HG02571 (cell line): ENCODE measurements around the gene ZNF816.
A peak's percentile ranks its signal among the peaks of the same experiment; 100 is the strongest.
"Not testable (repeated sequence)": the region's sequence is repeated elsewhere in the genome, so short reads cannot be mapped to it uniquely, and the experiment has no call there.

Experiments
- ATAC-seq: cut with Tn5 transposase; IDR thresholded peaks from one replicate; pipeline ENCODE4 v1.9.1; 2021; ENCODE audit warnings: mild to moderate bottlenecking, moderate library complexity; ENCODE audit not compliant: unreplicated experiment

ZNF816 gene

GRCh38 chr19:52936151-52936953 lies 26.3 kb downstream of the ZNF816 start:
- ATAC-seq = no peak

DNA sequence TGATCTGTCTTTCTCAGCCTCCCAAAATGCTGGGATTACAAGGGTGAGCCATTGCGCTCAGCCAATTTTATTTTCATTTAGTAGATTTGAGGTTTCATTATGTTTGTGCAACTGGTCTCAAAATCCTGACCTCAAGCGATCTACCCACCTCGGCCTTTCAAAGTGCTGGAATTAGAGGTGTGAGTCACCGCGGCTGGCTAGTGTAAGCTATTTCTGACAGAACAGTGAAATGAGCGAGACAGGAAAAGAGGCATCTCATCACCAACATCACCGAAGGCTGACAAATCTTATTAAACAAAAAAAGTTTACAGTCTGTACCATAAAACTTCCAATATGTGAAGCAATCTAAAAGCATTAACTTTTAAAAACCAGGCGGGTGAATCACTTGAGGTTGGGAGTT lies 27.2 kb downstream of the ZNF816 start:
- ATAC-seq = no peak

- not testable (repeated sequence) for ATAC-seq
Observed at GRCh38 chr19:52924641-52925040, 38.0 kb downstream of the ZNF816 start.

DNA sequence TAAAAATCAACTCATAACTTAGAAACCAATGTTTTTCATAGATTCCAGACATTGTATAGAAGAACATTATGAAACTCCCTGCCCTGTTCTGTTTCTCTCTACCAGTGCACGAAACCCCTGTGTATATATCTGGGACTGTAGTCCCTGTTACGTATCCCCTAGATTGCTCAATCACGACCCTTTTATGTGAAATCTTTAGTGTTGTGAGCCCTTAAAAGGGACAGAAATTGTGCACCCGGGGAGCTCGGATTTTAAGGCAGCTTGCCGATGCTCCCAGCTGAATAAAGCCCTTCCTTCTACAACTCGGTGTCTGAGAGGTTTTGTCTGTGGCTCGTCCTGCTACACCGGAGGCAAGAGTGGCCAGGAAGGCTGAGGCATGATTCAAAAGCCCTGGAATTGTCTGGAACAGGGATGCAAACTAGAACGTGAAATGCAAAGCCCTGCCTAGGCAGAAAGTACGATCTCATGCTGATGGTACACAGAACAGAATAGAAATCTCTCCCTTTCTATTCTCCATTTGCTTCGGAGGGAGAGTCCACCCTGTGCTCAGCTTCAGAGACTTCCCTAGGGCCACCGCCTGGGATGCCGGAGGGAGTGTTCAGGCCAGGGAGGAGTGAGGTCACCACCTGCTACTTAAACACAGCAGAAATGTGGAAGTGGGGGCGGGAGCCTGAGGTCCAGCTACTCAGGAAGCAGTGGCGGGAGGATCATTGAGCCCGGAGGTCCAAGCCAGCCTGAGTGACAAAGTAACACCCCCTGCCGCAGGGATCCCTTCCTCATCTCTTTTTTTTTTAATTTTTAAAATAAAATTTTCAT lies 38.7 kb downstream of the ZNF816 start:
- no peak for ATAC-seq

DNA sequence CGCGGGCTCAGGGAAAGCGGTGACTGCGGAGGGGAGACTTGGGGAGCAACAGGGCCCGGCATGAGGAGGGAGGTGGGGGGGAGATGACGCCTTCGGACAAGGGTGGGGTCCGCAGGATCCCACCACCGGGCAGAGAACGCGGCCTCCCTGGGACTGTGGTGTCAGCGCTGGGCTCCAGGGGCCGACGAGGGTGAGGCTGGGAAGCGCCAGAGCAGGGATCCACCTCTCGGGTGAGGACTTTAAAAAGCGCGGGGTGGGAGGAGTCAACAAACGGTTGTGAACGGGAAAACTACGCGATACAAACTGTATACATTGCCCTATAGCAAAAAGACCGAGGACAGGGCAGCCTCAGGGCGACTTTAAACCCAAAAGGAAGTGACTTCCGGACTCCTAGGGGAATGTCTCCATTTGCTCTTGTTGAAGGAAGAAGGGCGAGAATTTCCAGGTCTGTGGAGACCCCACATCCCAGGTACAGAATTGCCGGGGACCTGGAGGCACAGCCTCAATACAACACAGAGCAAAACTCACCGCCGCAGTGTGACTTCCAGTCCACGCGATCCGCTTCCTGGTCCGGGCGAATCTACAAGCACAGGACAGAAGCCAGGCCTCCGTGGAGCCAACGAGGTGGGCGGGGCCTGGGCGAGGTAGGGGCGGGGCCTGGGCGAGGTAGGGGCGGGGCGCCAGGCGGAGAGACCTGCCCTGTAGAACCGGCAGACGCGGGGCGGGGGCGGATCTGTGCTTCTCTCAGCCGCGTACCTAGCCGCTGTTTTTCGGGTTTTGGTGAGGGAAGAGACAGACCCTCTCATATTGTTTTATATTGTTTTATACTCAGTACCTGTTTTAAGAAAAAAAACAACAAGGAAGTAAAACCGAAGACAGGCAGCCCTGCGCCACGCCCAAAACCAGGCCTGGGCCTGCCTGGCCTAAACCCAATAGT lies 39.6 kb downstream of the ZNF816 start, which contains the start of gene ZNF888:
Gene ZNF888 (minus strand): TSS at position 588 of the 937 bp plus-strand sequence. CDS start 5,555 bp downstream, outside the sequence.
- ATAC-seq = peak; percentile 88

DNA sequence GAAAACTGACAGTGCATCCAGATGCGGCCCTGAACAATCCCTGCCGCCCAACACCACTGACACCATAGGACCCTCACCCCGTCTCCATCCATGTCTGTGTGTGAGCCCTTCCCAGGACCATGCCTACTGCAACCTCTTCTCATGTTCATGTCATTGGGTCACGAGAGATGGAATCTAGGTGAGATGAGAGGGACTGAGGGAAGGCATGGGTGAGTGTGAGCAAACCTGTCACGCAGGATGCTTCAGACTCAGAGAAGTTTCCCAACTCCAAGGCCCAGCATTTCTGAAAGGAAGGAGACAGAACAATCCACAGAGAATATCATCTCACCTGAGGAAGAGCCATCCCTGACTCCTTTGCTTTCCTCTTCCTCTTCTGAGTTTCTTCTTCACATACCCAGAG lies 45.1 kb downstream of the ZNF816 start:
- no peak for ATAC-seq

DNA sequence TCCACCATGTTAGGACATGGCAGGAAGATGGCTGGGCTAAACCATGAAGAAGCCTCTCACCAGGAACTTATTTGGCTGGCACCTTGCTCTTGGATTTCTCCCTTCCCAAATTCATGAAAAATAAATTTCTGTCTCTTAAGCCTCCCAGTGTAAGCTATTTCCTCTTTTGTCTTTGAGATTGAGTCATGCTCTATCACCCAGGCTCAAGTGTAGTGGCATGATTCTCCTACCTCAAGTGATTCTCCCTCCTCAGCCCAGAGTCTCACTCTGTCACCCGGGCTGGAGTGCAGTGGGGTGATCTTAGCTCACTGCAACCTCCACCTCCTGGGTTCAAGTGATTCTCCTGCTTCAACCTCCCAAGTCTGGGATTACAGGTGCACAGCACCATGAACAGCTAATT lies 52.0 kb downstream of the ZNF816 start:
- no peak for ATAC-seq

DNA sequence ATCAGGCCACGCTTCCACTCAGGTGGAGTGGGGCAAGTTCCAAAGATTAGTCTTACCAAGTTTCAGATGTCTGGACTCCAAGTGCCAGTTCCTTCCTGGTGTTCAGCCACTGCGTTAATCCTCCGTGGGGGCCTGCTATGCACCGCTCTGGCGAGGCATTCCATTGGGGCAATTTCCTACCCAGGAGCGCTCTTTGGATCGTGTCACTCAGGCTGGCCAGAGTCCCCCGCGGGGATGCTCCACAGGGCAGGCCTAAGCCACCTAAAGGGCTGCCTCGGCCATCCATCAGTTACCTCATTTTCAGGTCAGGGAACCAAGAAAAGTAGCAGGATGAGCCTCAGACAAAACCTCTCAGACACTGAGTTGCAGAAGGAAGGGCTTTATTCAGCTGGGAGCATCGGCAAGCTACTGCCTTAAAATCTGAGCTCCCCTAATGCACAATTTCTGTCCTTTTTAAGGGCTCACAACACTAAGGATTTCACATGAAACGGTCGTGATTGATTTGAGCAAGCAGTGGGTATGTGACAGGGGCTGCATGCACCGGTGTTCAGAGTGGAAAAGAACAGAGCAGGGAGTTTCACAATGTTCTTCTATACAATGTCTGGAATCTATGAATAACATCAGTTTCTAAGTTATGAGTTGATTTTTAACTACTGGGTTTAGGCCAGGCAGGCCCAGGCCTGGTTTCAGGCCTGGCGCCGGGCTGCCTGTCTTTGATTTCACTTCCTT lies 58.5 kb downstream of the ZNF816 start:
- not testable (repeated sequence) for ATAC-seq

DNA sequence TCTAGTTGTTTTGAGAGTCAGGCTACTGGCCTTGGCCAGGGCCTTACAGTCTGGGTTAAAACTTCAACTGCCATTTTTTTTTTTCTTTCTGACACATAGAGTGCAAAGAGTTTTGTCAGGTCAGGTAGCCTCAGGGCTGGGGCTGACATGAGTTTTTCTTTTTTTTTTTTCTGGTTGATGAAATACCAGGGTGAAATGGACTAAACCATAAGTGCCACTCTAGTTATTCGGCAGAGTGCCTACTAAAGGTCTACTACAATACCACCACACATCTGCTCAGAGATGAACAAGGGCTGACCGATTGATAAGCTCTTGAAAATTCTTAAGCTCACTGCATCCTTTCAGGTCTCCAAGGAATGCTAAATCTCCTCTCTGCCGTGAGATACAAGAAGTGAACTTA lies 60.8 kb downstream of the ZNF816 start:
- ATAC-seq = no peak
